ENCODE measurements around the gene PCDHGA5.
"Not testable (repeated sequence)": the region's sequence is repeated elsewhere in the genome, so short reads cannot be mapped to it uniquely, and the experiment has no call there.

DNA sequence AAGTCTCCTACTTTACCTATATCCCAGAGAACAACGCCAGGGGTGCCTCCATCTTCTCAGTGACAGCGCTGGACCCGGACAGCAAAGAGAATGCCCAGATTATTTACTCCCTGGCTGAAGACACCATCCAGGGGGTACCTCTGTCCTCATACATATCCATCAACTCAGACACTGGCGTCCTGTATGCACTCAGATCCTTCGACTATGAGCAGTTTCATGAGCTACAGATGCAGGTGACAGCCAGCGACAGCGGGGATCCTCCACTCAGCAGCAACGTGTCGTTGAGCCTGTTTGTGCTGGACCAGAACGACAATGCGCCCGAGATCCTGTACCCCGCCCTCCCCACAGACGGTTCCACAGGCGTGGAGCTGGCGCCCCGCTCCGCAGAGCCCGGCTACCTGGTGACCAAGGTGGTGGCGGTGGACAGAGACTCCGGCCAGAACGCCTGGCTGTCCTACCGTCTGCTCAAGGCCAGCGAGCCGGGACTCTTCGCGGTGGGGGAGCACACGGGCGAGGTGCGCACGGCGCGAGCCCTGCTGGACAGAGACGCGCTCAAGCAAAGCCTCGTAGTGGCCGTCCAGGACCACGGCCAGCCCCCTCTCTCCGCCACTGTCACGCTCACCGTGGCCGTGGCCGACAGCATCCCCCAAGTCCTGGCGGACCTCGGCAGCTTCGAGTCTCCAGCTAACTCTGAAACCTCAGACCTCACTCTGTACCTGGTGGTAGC lies 50.7 kb downstream of the PCDHGA5 start:
- not testable (repeated sequence) for TF ChIP-seq YY1 (IDR thresholded peaks at IDR 0.05; ENCODE audit: insufficient read depth, insufficient read length); ZNF274 (IDR thresholded peaks at IDR 0.05; ENCODE audit: low read depth, low read length); SUZ12 (IDR thresholded peaks at IDR 0.05; ENCODE audit: extremely low read depth, insufficient read depth, insufficient read length)
